Activated naive CD4-positive, alpha-beta T cell (primary cell): ENCODE data around the gene ZBTB18.

ENCODE experiments used
- DNase-seq, 4 experiments: peaks; one replicate each; lab custom pipeline; 2025; lab: John Stamatoyannopoulos, UW

Gene ZBTB18

GRCh38 chr1:244062156-244062725, 11.2 kb downstream of the ZBTB18 start:
- DNase-seq, result no peak

- DNase-seq, result no peak
Measured at GRCh38 chr1:244063498-244063897, 12.4 kb downstream of the ZBTB18 start.

GRCh38 chr1:244064621-244065020, 13.5 kb downstream of the ZBTB18 start:
- no peak for DNase-seq

GRCh38 chr1:244065063-244065793, 14.1 kb downstream of the ZBTB18 start:
- DNase-seq, result no peak

GRCh38 chr1:244065960-244066388, 14.9 kb downstream of the ZBTB18 start:
- no peak for DNase-seq

GRCh38 chr1:244066954-244067716, 16.1 kb downstream of the ZBTB18 start:
- no peak for DNase-seq

- DNase-seq, result no peak
Measured at GRCh38 chr1:244067893-244068292, 16.8 kb downstream of the ZBTB18 start.

GRCh38 chr1:244068567-244068966, 17.5 kb downstream of the ZBTB18 start:
- DNase-seq, result no peak

- no peak for DNase-seq
Measured at GRCh38 chr1:244069326-244069898, 18.3 kb downstream of the ZBTB18 start.

- peak in 3 of 4 experiments; percentile 12 to 59 (median 41) for DNase-seq
Measured at GRCh38 chr1:244074559-244075171, 23.6 kb downstream of the ZBTB18 start.

- DNase-seq, result no peak
Measured at GRCh38 chr1:244075247-244075722, 24.2 kb downstream of the ZBTB18 start.

GRCh38 chr1:244076740-244077139, 25.7 kb downstream of the ZBTB18 start:
- DNase-seq, result no peak

- peak in 1 of 4 experiments; percentile 10 for DNase-seq
Measured at GRCh38 chr1:244077473-244078220, 26.6 kb downstream of the ZBTB18 start.

- no peak for DNase-seq
Measured at GRCh38 chr1:244080343-244080929, 29.4 kb downstream of the ZBTB18 start.

GRCh38 chr1:244082969-244083368, 31.9 kb downstream of the ZBTB18 start:
- DNase-seq, result no peak

GRCh38 chr1:244083383-244083943, 32.4 kb downstream of the ZBTB18 start:
- DNase-seq, result no peak

- no peak for DNase-seq
Measured at GRCh38 chr1:244084763-244085162, 33.7 kb downstream of the ZBTB18 start.

- DNase-seq, result no peak
Measured at GRCh38 chr1:244085891-244086290, 34.8 kb downstream of the ZBTB18 start.

GRCh38 chr1:244087021-244087560, 36.0 kb downstream of the ZBTB18 start:
- DNase-seq, result no peak

- DNase-seq, result no peak
Measured at GRCh38 chr1:244087611-244088010, 36.5 kb downstream of the ZBTB18 start.
